Measurements from ENCODE around the gene TIGD6. TPM values are rescaled to one million over a fixed set of nuclear protein-coding genes. Genes with fewer than 3 reads are reported as not detected.
A peak's percentile ranks its signal among the peaks of the same experiment; 100 is the strongest.
"Not testable (repeated sequence)": the region's sequence is repeated elsewhere in the genome, so short reads cannot be mapped to it uniquely, and the experiment has no call there.

TIGD6 gene
- total and polyA plus RNA-seq, 4 donors = 2.1 to 4.2 (median 3.7) TPM

DNA sequence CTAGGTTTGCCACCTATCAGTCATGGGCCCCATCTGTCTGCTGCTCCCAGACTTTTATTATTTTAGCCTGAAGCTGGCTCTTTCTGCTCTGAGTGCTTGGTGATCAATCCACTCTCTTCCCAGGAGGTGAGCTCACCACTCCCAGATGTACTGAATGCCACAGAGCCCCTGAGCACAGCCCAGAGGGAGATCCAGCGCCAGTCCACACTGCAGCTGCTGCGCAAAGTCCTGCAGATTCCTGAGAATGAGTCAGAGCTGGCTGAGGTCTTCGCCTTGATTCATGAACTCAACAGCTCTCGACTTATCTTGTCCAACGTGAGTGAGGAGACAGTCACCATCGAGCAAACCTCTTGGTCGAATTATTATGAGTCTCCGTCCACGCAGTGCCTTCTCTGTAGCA, 36.1 kb upstream of the TIGD6 start:
- Histone ChIP-seq H3K27me3 (ENCODE audit: control insufficient read depth in 1 of 2, insufficient read depth in 2 of 2, low read length in 1 of 2) (no peaks in the 10 kb centered on the region), H3K9me3 (ENCODE audit: control insufficient read depth, low read length) (no peaks in the 10 kb centered on the region), H3K36me3 (ENCODE audit: control insufficient read depth in 1 of 2, insufficient read depth in 2 of 2, low read length in 1 of 2) (peaks cover 15 to 25% of the 10 kb centered on the region in 2 donors), H3K27ac (ENCODE audit: low read depth in 1 of 2, low read length in 2 of 2) (no peak overlapping the region), H3K4me3 (ENCODE audit: low read length in 2 of 2) (no peak overlapping the region), H3K4me1 (ENCODE audit: control insufficient read depth in 1 of 2, insufficient read depth in 2 of 2, low read length in 2 of 2) (no peaks in the 10 kb centered on the region)
- ATAC-seq (ENCODE audit: low FRiP score) = peak; percentile 75
- WGBS, 2 donors = 70 to 80% methylated on average over 9 of the region's 9 CpGs
- DNase-seq = no peak
- intact Hi-C loops (cut with DNase I) = no loop called here

DNA sequence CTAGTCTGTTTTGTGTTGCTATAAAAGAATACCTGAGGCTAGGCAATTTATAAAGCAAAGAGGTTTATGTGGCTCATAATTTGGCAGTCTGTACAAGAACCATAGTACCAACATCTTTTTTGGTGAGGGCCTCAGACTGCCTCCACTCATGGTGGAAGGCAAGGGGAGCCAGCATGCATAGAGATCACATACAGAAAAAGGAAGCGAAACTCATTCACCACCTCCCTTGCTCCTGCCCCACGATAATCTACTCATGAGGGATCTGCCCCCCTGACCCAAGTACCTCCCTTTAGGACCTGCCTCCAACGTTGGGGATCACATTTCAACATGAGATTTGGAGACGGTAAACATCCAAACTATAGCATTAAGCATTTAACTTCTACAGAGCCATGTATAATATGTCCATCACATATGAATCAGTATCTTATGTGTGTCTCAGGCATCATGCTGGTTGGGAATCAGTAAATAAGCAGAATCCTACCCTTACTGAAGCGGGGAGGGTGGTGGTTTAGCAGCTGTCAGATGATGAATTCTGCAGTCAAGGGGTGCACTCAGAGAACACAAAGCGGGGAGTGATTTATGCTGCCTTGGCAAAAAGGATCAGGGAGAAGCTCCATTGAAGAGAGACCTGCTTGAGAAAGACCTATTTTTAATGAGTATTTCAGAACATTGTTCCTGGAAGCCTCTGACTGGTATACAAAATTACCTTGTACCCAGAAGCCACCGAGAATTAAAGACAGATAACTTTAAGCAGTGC, 34.9 kb upstream of the TIGD6 start:
- ATAC-seq (ENCODE audit: low FRiP score) = no peak
- peaks cover 12 to 16% of the 10 kb centered on the region in 2 donors for H3K36me3 ChIP-seq (ENCODE audit: control insufficient read depth in 1 of 2, insufficient read depth in 2 of 2, low read length in 1 of 2)
- intact Hi-C loops (cut with DNase I) = no loop called here

DNA sequence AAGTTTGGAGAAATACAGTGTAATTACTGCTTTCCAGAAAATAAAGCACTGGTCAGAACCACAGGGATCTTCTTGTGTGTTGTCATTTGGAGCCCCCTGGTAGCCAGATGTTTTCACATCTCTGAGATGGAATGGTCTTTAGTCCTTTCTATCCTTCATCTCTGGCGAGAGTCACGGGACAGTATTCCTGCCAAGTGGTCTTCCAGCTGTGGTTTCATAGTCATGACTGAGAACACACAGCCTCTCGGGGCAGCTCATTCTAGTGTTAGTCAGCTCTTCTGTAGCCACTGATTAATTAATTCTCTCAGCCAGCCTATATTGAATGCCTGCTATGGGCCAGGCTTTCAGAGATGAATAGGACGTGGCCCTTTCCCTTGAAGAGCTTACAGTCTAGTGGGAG, 34.2 kb upstream of the TIGD6 start:
- intact Hi-C loops (cut with DNase I) = no loop called here
- peak; percentile 23 for ATAC-seq (ENCODE audit: low FRiP score)
- 77 to 83% methylated on average over 4 of the region's 4 CpGs for WGBS, 2 donors
- no peak overlapping the region for H3K27ac ChIP-seq (ENCODE audit: low read depth in 1 of 2, low read length in 2 of 2)
- no peaks in the 10 kb centered on the region for H3K27me3 ChIP-seq (ENCODE audit: control insufficient read depth in 1 of 2, insufficient read depth in 2 of 2, low read length in 1 of 2)
- H3K9me3 ChIP-seq (ENCODE audit: control insufficient read depth, low read length) = no peaks in the 10 kb centered on the region
- peaks cover 12 to 16% of the 10 kb centered on the region in 2 donors for H3K36me3 ChIP-seq (ENCODE audit: control insufficient read depth in 1 of 2, insufficient read depth in 2 of 2, low read length in 1 of 2)
- no peak for DNase-seq
- H3K4me3 ChIP-seq (ENCODE audit: low read length in 2 of 2) = no peak overlapping the region
- no peaks in the 10 kb centered on the region for H3K4me1 ChIP-seq (ENCODE audit: control insufficient read depth in 1 of 2, insufficient read depth in 2 of 2, low read length in 2 of 2)

More for the DNA sequence above, 34.9 kb upstream of the TIGD6 start:
- H3K4me3 ChIP-seq (ENCODE audit: low read length in 2 of 2) = no peak overlapping the region
- no peaks in the 10 kb centered on the region for H3K9me3 ChIP-seq (ENCODE audit: control insufficient read depth, low read length)
- 77 to 79% methylated on average over 7 of the region's 7 CpGs for WGBS, 2 donors
- no peaks in the 10 kb centered on the region for H3K4me1 ChIP-seq (ENCODE audit: control insufficient read depth in 1 of 2, insufficient read depth in 2 of 2, low read length in 2 of 2)
- H3K27ac ChIP-seq (ENCODE audit: low read depth in 1 of 2, low read length in 2 of 2) = no peak overlapping the region
- H3K27me3 ChIP-seq (ENCODE audit: control insufficient read depth in 1 of 2, insufficient read depth in 2 of 2, low read length in 1 of 2) = no peaks in the 10 kb centered on the region
- DNase-seq = no peak

DNA sequence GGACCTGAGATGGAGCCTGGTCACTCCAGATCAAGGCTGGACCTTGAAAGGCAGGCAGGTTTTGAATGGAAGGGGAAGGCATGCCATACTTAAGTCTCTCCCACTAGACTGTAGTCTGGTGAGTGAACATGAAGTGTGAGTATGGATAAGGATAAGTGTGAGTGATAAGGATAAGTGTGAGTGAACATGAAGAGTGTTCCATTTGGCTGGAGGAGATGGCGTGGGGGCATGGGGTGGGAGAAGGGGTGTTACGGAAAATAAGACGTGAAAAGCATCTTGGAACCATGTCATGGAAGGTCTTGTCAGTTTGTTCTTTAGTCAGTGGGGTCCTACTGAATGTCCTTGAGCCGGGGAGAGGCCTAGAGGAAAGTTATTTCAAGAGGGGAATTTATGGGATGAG, 32.9 kb upstream of the TIGD6 start:
- DNase-seq (no peak), ATAC-seq (ENCODE audit: low FRiP score) (no peak)
- Histone ChIP-seq H3K4me3 (ENCODE audit: low read length in 2 of 2) (no peak overlapping the region), H3K36me3 (ENCODE audit: control insufficient read depth in 1 of 2, insufficient read depth in 2 of 2, low read length in 1 of 2) (peaks cover 12 to 16% of the 10 kb centered on the region in 2 donors), H3K27ac (ENCODE audit: low read depth in 1 of 2, low read length in 2 of 2) (no peak overlapping the region), H3K4me1 (ENCODE audit: control insufficient read depth in 1 of 2, insufficient read depth in 2 of 2, low read length in 2 of 2) (no peaks in the 10 kb centered on the region), H3K9me3 (ENCODE audit: control insufficient read depth, low read length) (no peaks in the 10 kb centered on the region), H3K27me3 (ENCODE audit: control insufficient read depth in 1 of 2, insufficient read depth in 2 of 2, low read length in 1 of 2) (no peaks in the 10 kb centered on the region)
- intact Hi-C loops (cut with DNase I) = no loop called here
- 87 to 92% methylated on average over 4 of the region's 4 CpGs for WGBS, 2 donors

DNA sequence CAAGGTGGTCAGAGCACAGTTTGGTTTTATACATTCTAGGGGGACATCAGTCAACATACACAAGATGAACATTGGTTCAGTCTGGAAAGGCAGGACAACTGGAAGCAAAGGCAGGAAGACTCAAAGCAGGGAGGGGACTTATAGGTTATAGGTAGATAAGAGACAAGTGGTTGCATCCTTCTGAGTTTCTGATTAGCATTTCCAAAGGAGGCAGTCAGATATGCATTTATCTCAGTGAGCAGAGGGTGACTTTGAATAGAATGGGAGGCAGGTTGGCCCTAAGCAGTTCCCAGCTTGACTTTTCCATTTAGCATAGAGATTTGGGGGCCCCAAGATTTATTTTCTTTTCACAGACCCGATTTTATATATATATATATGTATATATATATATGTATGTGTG, 27.6 kb upstream of the TIGD6 start:
- WGBS, 2 donors = 48 to 64% methylated on average over 1 of the region's 1 CpG
- H3K4me3 ChIP-seq (ENCODE audit: low read length in 2 of 2); ATAC-seq (ENCODE audit: low FRiP score); H3K9me3 ChIP-seq (ENCODE audit: control insufficient read depth, low read length); H3K4me1 ChIP-seq (ENCODE audit: control insufficient read depth in 1 of 2, insufficient read depth in 2 of 2, low read length in 2 of 2); DNase-seq; intact Hi-C loops (cut with DNase I); H3K27ac ChIP-seq (ENCODE audit: low read depth in 1 of 2, low read length in 2 of 2); H3K27me3 ChIP-seq (ENCODE audit: control insufficient read depth in 1 of 2, insufficient read depth in 2 of 2, low read length in 1 of 2): not testable (repeated sequence)
- peaks cover 9 to 14% of the 10 kb centered on the region in 2 donors for H3K36me3 ChIP-seq (ENCODE audit: control insufficient read depth in 1 of 2, insufficient read depth in 2 of 2, low read length in 1 of 2)

DNA sequence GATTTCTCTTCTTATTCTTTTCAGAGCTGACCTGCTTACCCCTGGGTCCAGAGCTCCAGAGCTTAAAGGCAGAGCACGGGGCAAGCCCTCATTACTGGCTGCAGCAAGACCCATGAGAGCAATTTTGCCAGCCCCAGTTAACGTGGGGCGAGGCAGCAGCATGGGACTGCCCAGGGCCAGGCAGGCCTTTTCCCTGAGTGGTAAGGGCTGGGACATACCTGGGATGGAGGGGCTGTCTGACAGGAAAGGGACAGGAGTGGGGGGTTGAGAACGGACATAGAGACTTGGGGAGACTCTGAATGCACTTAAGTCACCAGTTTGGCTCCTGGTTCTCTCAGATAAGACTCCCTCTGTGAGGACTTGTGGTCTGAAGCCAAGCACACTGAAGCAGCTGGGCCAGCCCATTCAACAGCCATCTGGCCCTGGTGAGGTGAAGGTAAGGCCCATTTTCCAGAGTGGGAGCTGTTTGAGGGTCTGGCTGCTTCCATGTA, 26.3 kb upstream of the TIGD6 start:
- no peak overlapping the region for H3K27ac ChIP-seq (ENCODE audit: low read depth in 1 of 2, low read length in 2 of 2)
- intact Hi-C loops (cut with DNase I) = no loop called here
- peaks cover 0 to 1% of the 10 kb centered on the region in 2 donors for H3K4me1 ChIP-seq (ENCODE audit: control insufficient read depth in 1 of 2, insufficient read depth in 2 of 2, low read length in 2 of 2)
- DNase-seq (no peak), ATAC-seq (ENCODE audit: low FRiP score) (no peak)
- no peak overlapping the region for H3K4me3 ChIP-seq (ENCODE audit: low read length in 2 of 2)
- peaks cover 5 to 10% of the 10 kb centered on the region in 2 donors for H3K36me3 ChIP-seq (ENCODE audit: control insufficient read depth in 1 of 2, insufficient read depth in 2 of 2, low read length in 1 of 2)
- 77 to 85% methylated on average over 4 of the region's 4 CpGs for WGBS, 2 donors
- H3K27me3 ChIP-seq (ENCODE audit: control insufficient read depth in 1 of 2, insufficient read depth in 2 of 2, low read length in 1 of 2) = no peaks in the 10 kb centered on the region
- H3K9me3 ChIP-seq (ENCODE audit: control insufficient read depth, low read length) = no peaks in the 10 kb centered on the region

DNA sequence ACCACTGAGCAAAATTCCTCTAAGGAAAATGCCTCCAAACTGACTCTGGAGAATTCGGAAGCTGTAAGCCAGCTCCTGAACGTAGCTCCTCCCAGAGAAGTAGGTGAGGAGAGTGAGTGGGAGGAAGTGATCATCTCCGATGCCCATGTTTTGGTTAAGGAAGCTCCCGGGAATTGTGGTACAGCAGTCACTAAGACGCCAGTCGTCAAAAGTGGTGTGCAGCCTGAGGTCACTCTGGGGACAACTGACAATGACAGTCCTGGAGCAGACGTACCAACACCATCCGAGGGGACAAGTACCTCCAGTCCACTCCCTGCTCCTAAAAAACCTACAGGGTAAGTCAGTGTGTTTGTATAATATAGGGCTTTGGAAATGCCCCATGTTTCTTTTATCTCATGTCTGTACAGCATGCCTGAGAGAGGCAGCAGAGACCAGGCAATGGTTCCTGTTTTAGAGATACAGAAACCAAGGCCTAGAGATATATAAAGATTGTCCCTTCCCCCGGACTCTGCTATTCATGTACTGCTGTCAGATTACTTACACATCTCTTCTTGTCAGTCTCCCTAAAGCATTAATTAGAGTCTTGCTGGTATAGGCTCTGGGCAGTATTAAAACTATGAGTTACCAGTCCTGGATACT, 24.0 kb upstream of the TIGD6 start:
- no peak overlapping the region for H3K27ac ChIP-seq (ENCODE audit: low read depth in 1 of 2, low read length in 2 of 2)
- no peaks in the 10 kb centered on the region for H3K27me3 ChIP-seq (ENCODE audit: control insufficient read depth in 1 of 2, insufficient read depth in 2 of 2, low read length in 1 of 2)
- 47 to 52% methylated on average over 9 of the region's 9 CpGs for WGBS, 2 donors
- H3K4me1 ChIP-seq (ENCODE audit: control insufficient read depth in 1 of 2, insufficient read depth in 2 of 2, low read length in 2 of 2) = peaks cover 1 to 6% of the 10 kb centered on the region in 2 donors
- ATAC-seq (ENCODE audit: low FRiP score) (no peak), DNase-seq (no peak)
- H3K4me3 ChIP-seq (ENCODE audit: low read length in 2 of 2) = no peak overlapping the region
- H3K9me3 ChIP-seq (ENCODE audit: control insufficient read depth, low read length) = no peaks in the 10 kb centered on the region
- intact Hi-C loops (cut with DNase I) = no loop called here
- H3K36me3 ChIP-seq (ENCODE audit: control insufficient read depth in 1 of 2, insufficient read depth in 2 of 2, low read length in 1 of 2) = peaks cover 5 to 6% of the 10 kb centered on the region in 2 donors

DNA sequence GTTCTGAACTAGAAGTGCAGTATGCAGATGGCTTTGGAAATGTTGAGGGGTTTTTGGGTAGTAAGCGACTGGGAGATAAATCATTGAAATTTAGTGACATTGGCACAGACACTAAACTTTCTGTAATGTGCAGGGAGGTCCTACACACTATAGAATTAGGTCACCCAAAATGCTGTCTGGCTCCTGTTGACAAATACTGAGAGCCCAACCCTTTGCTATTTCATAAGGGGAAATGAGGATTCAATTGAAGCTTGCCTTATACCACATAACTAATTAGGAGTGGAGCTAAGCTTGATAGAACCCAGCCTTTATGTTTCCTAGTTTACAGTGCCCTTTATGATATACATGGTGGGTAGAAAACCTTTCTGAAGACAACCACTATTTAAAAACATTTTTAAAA, 22.7 kb upstream of the TIGD6 start:
- no peak overlapping the region for H3K4me3 ChIP-seq (ENCODE audit: low read length in 2 of 2)
- WGBS, 2 donors = 89 to 93% methylated on average over 1 of the region's 1 CpG
- peak overlapping the region in 1 of 2 donors; percentile 4 for H3K27ac ChIP-seq (ENCODE audit: low read depth in 1 of 2, low read length in 2 of 2)
- DNase-seq (no peak), ATAC-seq (ENCODE audit: low FRiP score) (no peak)
- no peaks in the 10 kb centered on the region for H3K27me3 ChIP-seq (ENCODE audit: control insufficient read depth in 1 of 2, insufficient read depth in 2 of 2, low read length in 1 of 2)
- H3K9me3 ChIP-seq (ENCODE audit: control insufficient read depth, low read length) = no peaks in the 10 kb centered on the region
- peaks cover 1 to 6% of the 10 kb centered on the region in 2 donors for H3K4me1 ChIP-seq (ENCODE audit: control insufficient read depth in 1 of 2, insufficient read depth in 2 of 2, low read length in 2 of 2)
- peaks cover 5 to 6% of the 10 kb centered on the region in 2 donors for H3K36me3 ChIP-seq (ENCODE audit: control insufficient read depth in 1 of 2, insufficient read depth in 2 of 2, low read length in 1 of 2)
- intact Hi-C loops (cut with DNase I) = no loop called here

DNA sequence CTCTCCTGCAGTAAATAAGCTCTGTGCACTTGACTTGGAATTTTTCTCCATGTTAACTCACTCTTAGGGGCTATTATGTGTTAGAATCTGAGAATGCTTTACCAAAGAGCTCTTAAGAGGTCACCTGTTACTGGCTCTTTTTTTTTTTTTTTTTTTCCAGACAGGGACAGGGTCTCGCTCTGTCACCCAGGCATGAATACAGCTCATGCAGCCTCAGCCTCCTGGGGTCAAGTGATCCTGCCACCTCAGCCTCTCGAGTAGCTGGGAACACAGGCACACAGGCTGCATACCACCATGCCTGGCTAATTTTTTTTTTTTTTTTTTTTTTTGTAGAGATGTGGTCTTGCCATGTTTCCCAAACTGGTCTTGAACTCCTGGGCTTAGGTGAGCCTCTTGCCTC, 22.2 kb upstream of the TIGD6 start:
- ATAC-seq (ENCODE audit: low FRiP score) (peak; percentile 27), DNase-seq (no peak)
- no peak overlapping the region for H3K4me3 ChIP-seq (ENCODE audit: low read length in 2 of 2)
- H3K4me1 ChIP-seq (ENCODE audit: control insufficient read depth in 1 of 2, insufficient read depth in 2 of 2, low read length in 2 of 2) = peaks cover 1 to 6% of the 10 kb centered on the region in 2 donors
- 54 to 58% methylated on average over 2 of the region's 2 CpGs for WGBS, 2 donors
- no peaks in the 10 kb centered on the region for H3K27me3 ChIP-seq (ENCODE audit: control insufficient read depth in 1 of 2, insufficient read depth in 2 of 2, low read length in 1 of 2)
- no peak overlapping the region for H3K27ac ChIP-seq (ENCODE audit: low read depth in 1 of 2, low read length in 2 of 2)
- intact Hi-C loops (cut with DNase I) = no loop called here
- no peaks in the 10 kb centered on the region for H3K9me3 ChIP-seq (ENCODE audit: control insufficient read depth, low read length)
- H3K36me3 ChIP-seq (ENCODE audit: control insufficient read depth in 1 of 2, insufficient read depth in 2 of 2, low read length in 1 of 2) = peaks cover 4 to 5% of the 10 kb centered on the region in 2 donors
